ENCODE results near the gene SLC35E1. TPM values are rescaled to one million over a fixed set of nuclear protein-coding genes. Genes with fewer than 3 reads are reported as not detected.
A peak's percentile ranks its signal among the peaks of the same experiment; 100 is the strongest.

Gene SLC35E1
- total RNA-seq, 2 donors from 2014 or later = 39.5 to 58.2 TPM

DNA sequence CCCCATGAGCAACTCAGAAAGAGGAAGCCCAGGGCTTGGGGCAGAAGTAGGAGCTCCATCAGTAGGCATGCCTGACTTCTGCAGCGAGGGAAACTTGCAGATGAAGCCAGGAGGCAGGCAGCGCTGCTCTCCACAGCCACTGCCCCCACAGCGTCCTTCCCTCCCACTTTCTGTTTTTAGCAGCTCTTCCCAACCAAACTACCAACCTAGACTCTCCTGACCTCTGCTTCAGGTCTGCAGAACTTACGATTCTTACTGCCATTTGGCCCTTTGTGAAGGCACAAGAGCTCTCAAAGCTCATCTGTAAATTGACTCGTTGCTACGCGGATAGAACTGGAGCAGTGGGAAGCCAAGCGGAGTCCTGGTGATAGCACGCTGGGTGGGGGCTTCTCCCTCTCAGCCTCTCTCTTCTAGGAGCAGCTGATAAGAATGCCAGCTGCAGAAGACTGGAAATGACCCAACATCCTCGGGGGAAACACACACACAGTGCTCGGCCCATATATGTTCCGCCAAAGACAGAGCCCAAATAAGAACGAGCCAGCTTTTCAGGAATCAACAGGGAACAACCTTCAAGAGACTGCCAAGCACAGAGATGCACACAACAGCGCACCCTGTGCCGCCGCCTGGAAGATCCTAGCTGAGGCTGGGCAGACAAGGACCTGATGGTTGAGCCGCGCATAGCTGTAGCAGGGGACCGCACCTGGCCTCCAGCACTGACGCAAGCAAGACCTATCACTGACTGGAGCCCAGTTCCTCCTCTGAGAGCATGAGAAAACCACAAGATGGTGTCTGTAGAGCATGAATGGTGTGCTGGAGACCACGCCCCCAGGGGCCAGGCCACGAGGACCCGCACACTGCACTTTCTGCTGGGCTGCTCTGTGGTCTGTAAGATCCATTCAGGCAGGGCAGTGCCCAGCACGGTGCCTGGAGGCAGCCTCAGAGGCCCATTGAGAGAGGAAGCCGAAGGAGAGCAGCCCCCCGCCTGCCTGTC is 15.9 kb upstream of the SLC35E1 start:
- DNase-seq (ENCODE audit: low spot score in 2 of 2) (peak; percentile 58 to 78), ATAC-seq (peak; percentile 63 to 68)
- H3K36me3 Mint-ChIP-seq = peaks cover 0 to 7% of the 10 kb centered on the region in 2 donors
- no peaks in the 10 kb centered on the region for H3K9me3 Mint-ChIP-seq
- peak overlapping the region; percentile 77 to 94 for H3K27ac Mint-ChIP-seq

DNA sequence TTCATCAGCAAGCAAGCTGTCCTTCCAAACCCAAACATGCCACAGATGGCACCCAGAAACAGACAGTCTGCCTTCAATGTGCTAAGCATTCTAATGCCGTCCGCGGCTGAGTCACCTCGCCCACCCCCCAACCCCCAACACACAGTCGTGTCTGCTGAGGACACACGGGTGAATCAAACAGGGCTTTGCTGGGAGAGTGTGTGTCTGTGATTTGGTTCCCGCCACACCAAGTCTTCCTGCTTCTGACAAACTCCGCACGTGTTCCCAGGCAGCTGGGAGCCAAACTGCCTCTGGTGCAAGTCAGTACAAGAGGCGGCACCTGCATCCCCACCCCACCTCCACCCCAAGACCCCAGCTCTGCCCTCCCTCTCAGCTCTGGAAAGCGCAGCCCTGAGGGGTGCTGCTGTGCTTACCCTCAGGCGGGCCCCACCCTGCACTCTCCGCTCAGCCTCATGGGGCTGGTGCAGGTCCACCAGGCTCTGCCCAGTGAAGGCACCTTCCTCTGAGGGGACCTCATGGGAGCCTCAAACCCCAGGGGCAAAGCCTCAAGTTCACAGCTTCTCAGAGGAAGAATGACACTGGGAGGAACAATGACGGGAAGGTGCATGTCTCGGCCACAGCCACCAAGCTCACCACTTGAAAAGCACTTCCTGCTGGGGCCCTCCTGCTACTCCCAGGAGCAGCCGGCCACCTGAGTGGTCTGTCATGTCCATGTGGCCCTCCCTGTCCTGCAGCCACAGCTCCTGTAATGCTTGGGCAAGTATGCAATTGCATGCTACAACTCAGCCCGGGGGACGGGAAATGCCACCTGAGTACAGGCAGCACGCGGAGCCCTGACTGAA is 15.0 kb upstream of the SLC35E1 start:
- Mint-ChIP-seq H3K9me3 (no peaks in the 10 kb centered on the region), H3K27ac (peak overlapping the region; percentile 83 to 94), H3K36me3 (peaks cover 0 to 7% of the 10 kb centered on the region in 2 donors)
- DNase-seq (ENCODE audit: low spot score in 2 of 2) (peak; percentile 47 to 77), ATAC-seq (peak; percentile 10 to 32)

DNA sequence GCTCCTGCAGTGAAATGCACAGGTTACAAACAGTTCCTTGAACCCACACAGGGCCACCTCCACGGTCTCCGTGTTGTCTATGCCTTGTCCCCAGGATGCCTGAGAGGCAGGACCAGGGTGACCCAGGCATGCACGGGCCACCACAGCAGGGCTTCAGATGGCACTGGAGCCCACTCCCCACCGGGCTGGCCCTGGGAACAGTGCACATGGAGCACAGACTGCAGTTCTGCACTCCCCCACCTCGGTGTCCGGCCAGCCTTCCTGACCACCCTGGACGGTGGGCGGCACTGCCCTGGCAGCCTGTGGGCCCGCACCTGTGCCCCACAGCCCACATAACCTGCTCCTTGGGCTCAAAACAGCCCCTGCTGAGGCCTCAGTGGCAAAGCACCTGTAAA is 14.3 kb upstream of the SLC35E1 start:
- Mint-ChIP-seq H3K9me3 (no peaks in the 10 kb centered on the region), H3K36me3 (peaks cover 0 to 7% of the 10 kb centered on the region in 2 donors), H3K27ac (peak overlapping the region; percentile 83 to 94)
- ATAC-seq (no peak), DNase-seq (ENCODE audit: low spot score in 2 of 2) (no peak)

DNA sequence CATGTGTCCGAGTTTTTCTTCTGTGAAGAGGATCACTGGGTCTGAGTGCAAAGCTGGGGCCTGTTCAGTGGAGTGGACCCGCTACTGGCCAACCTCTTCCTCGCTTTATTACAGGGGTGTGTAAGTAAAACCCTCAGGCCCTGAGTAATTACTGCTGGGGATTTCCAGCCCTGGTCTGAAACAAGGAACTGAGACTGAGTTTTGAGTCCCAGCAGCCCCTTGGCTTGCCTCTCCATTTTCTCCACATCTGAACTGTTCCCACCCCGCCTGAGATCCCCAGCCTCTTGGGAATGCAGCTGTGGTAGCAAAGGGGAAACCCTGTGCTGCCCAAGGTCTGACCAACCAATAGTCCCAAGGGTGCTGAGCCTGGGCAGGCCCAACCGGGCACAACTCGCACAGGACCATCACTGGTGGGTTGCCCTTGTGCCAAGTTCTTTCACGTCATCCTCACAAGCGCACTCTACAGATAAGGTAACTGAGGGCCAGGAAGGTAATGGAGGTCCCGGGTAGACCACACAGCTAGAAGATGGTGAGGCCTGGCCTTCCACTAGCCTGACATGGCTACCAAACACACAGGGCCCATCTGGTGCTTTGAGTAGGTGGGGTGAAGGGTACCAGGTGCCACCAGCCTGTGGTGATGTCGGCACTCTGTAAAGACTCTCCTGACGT is 13.7 kb upstream of the SLC35E1 start:
- DNase-seq (ENCODE audit: low spot score in 2 of 2) = peak in 1 of 2 donors; percentile 79

DNA sequence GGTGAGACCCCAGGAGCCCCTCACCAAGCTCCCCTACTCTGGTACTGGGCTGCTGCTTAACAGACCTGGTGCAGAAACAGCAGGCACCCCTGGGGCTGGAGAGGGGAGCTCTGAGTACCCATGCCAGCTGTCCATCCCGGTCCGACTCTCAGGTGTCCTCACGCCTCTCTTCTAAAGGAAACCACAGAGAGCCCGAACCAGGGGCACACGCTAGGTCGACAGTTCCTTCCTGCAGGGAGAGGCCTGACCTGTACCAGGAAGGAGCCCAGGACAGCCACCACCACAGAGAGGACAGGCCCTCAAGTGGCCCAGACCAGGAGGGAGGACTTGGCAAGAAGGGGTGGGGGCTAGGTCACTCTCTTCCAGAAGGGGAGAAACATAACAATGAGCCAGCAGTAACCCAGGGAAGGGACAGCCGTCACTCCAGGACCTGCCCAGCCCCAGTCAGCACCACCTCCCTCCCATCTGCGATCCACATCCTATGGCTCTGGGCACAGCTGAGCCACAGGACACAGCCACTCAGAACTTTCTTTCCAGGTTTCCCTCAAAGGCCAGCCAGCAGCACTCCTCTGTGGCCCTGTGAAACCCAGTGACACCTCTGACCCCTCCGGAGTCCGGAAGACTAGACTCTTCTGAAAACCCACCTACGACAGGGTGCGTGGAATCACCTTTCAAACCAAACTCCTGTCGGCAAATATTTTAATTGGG is 13.0 kb upstream of the SLC35E1 start:
- H3K27ac Mint-ChIP-seq = peak overlapping the region; percentile 83 to 94
- peaks cover 0 to 7% of the 10 kb centered on the region in 2 donors for H3K36me3 Mint-ChIP-seq
- DNase-seq (ENCODE audit: low spot score in 2 of 2) (no peak), ATAC-seq (no peak)
- H3K9me3 Mint-ChIP-seq = no peaks in the 10 kb centered on the region

More for the DNA sequence above, 13.7 kb upstream of the SLC35E1 start:
- no peaks in the 10 kb centered on the region for H3K9me3 Mint-ChIP-seq
- ATAC-seq = peak; percentile 19 to 39
- H3K27ac Mint-ChIP-seq = peak overlapping the region; percentile 83 to 94
- H3K36me3 Mint-ChIP-seq = peaks cover 0 to 7% of the 10 kb centered on the region in 2 donors

DNA sequence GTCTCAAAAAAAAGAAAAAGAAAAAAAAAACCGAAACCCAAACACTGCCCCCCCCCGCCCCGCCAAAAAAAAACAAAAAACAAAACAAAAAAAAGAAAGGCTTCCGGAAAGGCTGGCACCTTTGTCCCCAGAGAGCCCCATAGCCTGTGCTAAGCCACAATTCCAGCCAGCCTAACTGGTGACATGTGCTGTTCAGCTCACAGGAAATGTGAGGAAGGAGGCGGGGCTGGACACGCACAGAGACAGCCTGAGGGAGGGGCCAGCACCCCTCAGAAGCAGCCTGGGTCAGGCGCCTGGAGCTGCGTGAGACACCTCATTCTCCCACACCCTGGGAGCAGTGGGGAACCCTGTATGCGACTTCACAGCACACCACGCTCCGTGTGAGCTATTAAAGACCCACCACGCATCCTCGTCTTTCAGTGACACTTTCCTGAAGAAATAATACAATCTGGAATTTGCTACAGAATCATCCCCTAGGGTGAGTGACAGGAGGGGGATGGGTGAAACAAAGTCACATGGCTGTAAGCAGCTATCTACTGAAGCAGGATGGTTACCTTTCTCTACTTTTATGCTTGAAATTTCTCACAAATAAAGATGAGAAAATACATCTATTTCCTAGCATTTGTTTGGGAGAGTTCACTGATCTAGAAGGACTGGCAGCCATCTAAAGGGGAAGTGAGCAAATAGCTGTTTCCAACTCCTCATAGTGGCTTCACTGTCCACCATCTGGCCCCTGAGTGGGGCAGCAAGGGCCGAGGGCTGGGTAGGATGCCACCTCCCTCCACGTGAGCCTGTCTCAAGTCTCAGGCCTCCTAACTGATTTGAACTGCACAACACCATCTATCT is 12.3 kb upstream of the SLC35E1 start:
- peak; percentile 84 to 90 for DNase-seq (ENCODE audit: low spot score in 2 of 2)
- Mint-ChIP-seq H3K36me3 (peaks cover 0 to 7% of the 10 kb centered on the region in 2 donors), H3K9me3 (no peaks in the 10 kb centered on the region), H3K27ac (peak overlapping the region; percentile 87 to 94)
- ATAC-seq = peak; percentile 71 to 84

DNA sequence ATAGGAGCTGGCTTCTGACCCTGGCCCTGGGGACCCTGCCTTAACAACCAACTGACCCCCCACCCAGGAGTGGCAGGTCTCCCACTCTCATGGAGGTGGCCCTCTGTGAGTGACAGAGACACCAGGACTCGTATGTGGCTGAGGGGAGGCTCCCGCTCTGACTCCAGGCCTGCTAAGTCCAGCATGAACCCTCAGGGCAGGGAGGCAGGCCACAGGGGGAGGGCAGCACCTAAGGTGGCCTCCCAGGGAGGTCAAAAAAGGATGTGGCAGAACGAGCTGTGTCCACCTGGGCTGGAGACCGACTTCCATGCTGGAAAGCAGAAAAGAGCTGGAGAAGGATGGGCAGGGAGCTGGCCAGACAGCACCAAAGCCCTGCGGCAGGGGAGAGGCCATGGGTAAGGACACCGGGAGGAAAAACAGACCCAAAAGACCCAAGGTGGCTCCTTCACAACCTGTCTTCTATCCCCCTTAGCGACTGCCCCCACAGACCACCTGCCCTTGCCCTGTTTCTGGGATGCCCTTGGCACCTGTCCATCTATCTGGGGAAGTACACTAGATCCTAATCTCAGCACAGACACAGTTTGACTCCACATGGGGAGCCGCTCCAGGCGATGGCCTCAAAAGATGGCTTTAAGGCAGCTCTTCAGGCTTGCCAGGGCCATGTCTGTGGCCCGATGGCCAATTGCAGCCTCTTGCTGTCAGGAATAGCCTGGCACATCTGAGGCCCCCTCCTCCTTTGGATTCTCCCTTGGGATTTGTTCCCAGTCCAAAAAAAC is 10.5 kb upstream of the SLC35E1 start:
- Mint-ChIP-seq H3K9me3 (no peaks in the 10 kb centered on the region), H3K36me3 (peaks cover 0 to 7% of the 10 kb centered on the region in 2 donors), H3K27ac (peak overlapping the region; percentile 74 to 94)
- ATAC-seq (no peak), DNase-seq (ENCODE audit: low spot score in 2 of 2) (no peak)

DNA sequence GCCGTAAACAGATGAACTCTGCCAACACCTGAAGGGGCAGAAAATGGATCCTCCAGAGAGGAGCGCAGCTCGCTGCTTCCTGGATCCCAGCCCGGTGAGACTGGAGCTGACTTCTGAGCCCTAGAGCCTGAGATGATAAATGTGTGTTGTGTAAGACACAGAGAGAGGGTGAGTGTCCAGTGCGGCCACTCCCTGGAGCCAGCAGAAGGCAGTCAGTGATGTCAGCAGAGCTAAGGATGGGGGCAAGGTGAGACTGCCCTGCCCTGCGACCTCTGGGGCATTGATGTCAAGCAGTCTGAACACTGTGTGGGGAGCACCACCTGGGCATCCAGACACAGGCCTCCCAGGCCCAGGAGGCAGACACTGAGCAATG is 9.7 kb upstream of the SLC35E1 start:
- Mint-ChIP-seq H3K36me3 (peaks cover 0 to 7% of the 10 kb centered on the region in 2 donors), H3K27ac (peak overlapping the region in 1 of 2 donors; percentile 82), H3K9me3 (no peaks in the 10 kb centered on the region)
- ATAC-seq (no peak), DNase-seq (ENCODE audit: low spot score in 2 of 2) (no peak)

DNA sequence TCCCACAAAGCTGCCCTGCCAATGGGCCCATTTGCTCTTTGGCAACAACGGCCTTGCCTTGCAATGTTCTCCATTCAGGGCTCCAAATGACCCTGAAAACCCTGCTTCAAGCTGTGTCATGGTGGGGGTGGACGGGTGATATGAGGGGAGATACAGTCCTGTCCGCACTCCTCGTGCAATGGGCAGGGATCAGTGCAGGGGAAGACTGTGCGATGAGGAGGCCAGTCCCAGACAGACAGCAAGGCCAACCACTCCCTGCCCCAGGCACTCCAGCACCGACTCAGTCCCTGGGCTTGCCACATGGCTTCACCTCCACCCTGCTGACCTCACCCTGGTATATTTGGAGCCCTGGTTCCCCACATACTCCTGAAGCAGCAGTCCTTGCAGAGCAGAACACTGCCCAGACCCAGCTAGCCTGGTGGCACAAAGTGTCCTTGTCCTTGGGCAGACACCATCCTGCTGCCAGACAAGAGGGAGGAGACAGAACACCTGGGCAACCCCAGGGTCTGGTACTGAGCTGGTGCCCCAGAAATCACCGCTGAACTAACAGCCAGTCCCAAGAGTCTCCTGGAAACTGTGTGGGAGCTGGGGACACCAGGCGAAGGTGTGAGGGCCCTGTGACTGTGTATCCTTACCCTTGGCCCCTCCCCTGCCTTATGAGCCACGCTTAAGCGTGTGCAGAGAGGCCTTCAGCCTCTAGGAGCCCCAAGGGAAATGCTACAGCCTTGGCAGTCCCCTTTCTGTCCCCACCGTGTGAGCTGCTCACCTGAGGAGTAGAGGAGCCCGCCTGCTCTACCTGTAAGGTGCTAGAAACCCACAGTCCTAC is 9.1 kb upstream of the SLC35E1 start:
- peak overlapping the region; percentile 23 to 82 for H3K27ac Mint-ChIP-seq
- ATAC-seq (no peak), DNase-seq (ENCODE audit: low spot score in 2 of 2) (no peak)
- peaks cover 0 to 7% of the 10 kb centered on the region in 2 donors for H3K36me3 Mint-ChIP-seq
- no peaks in the 10 kb centered on the region for H3K9me3 Mint-ChIP-seq

DNA sequence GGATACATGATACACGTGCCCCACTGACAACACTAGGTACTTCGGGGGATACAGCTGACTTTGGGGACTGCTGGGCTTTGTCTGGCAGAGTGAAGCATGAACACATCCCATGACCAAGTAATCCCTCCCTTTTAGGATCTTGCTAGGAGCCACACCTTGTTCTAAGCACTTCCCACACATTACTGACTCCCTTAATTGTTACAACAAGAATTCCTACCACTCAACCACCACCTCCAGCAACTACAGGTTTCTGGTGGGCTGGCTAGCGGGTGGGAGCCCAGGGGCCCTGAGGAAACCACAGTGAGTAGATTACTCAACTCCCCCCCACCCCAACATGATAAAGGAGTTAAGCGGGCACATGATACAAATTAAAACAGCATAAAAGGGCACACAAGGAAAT is 7.2 kb upstream of the SLC35E1 start:
- Mint-ChIP-seq H3K27ac (peak overlapping the region in 1 of 2 donors; percentile 87), H3K9me3 (no peaks in the 10 kb centered on the region), H3K36me3 (peaks cover 5 to 6% of the 10 kb centered on the region in 2 donors)
- ATAC-seq (no peak), DNase-seq (ENCODE audit: low spot score in 2 of 2) (no peak)

DNA sequence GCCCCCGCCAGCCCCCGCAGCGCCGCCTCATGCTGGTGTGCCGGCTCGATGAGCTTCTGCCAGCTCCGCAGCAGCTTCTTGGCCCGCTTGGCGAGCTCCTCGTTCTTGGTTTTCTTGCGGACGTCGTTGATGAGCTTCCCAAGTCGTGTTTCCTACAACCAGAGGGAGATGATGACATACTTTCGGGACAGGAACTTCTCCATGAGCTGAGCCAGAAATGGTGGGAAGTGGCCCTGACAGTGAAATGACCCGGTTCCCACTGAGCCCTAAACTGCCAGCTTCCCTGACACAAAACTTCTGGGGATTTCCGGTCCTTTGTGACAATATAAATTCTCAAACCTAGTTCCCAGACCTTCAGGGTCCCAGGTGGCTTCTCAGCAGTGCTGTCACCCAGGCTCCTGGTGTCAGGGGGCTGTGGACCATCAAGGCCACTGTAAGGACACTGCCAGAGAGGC is 5.3 kb upstream of the SLC35E1 start:
- H3K9me3 Mint-ChIP-seq = no peaks in the 10 kb centered on the region
- DNase-seq (ENCODE audit: low spot score in 2 of 2) = no peak
- no peak for ATAC-seq
- peaks cover 14 to 15% of the 10 kb centered on the region in 2 donors for H3K36me3 Mint-ChIP-seq
- H3K27ac Mint-ChIP-seq = peak overlapping the region in 1 of 2 donors; percentile 30

DNA sequence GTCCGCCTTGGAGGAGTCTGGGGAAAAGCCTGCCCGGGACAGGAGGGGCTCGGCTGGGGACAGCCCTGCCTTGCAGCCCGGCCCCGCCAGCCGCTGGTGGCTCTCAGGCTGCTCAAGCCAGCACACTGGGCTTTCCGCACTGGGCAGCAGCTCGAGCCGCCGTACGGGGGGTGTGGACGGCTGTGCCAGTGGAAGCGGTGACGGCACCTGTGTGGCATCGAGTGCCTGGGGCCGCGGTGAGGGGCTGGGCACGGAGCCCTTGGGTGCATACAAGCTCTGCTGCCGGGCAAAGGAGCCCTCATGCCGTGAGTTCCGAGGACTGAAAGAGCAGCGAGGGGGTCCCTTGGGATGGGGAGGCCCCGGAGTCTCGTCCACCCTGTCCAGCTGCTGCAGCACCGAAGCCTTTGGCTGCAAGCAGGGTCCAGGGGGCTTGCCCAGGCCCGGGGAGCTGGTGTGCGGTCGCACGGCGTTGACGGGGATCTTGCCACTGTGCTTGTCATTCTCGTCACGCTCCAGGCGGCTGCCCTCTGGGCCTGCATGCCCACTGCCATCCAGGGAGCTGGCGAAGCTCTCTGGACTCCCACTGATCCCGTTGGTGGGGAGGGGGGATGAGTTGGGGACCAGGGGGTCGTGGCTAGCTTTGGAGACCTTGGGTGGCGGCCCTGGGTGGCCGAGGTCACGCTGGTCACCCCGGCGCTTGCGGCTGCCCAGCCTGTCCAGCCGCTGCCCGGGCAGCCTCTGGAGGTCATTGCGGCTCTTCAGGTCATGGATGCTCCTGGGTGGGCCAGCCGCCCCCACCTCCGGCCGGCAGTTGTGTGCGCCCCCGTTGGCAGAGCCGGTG is 4.7 kb upstream of the SLC35E1 start:
- ATAC-seq = no peak
- Mint-ChIP-seq H3K9me3 (no peaks in the 10 kb centered on the region), H3K36me3 (peaks cover 18% of the 10 kb centered on the region in 2 donors), H3K27ac (peak overlapping the region in 1 of 2 donors; percentile 77)
- no peak for DNase-seq (ENCODE audit: low spot score in 2 of 2)
